A673 (cell line): ENCODE measurements around the gene STYK1. TPM values are rescaled to one million over a fixed set of nuclear protein-coding genes. Genes with fewer than 3 reads are reported as not detected.
A peak's percentile ranks its signal among the peaks of the same experiment; 100 is the strongest.

Source experiments
- Bru-seq: library from RNA; stranded (reverse); fragments of 400-500 nt; gene quantifications from one replicate; lab custom pipeline; 2021; lab: Mats Ljungman, UMichigan
- BruChase-seq, 2 experiments: library from RNA; stranded (reverse); fragments of 400-500 nt; gene quantifications; one replicate each; lab custom pipeline; 2021; lab: Mats Ljungman, UMichigan
- BruUV-seq: library from RNA; stranded (reverse); fragments of 400-500 nt; replicated peaks from 2 replicates; lab custom pipeline; 2021; lab: Mats Ljungman, UMichigan
- CTCF ChIA-PET: fragments of 300-600 bp; sonication (Branson Sonifier 250); formaldehyde crosslinking; loops from one replicate; lab custom pipeline; 2022; ENCODE audit warnings: antibody characterized with exemption; lab: Charles Lee
- POLR2A ChIA-PET: fragments of 300-600 bp; sonication (Branson Sonifier 250); formaldehyde crosslinking; loops from one replicate; lab custom pipeline; 2022; ENCODE audit warnings: antibody characterized with exemption; ENCODE audit not compliant: low non-redundant PET; lab: Charles Lee
- DNase-seq: peaks from one replicate; pipeline ENCODE4 v3.0.0-alpha.2; 2015; ENCODE audit warnings: low spot score
- H3K27ac ChIP-seq: fragments of 200-600 bp; sonication (generic); 2 replicates; pipeline ENCODE4 v1.5.1; 2016; ENCODE audit warnings: mixed run types, low read depth, mild to moderate bottlenecking, mixed read lengths, antibody characterized with exemption, low read length; ENCODE audit not compliant: poor library complexity, severe bottlenecking
- H3K27me3 ChIP-seq: fragments of 200-600 bp; sonication (generic); replicated peaks from 2 replicates; pipeline ENCODE4 v1.6.1; 2017; ENCODE audit warnings: mixed run types, low read depth, mild to moderate bottlenecking, mixed read lengths, antibody characterized with exemption, low read length; ENCODE audit not compliant: insufficient read depth, poor library complexity
- H3K36me3 ChIP-seq: fragments of 200-600 bp; sonication (generic); 2 replicates; pipeline ENCODE4 v1.6.1; 2016; ENCODE audit warnings: mixed run types, mild to moderate bottlenecking, mixed read lengths, antibody characterized with exemption, low read length; ENCODE audit not compliant: insufficient read depth, poor library complexity, severe bottlenecking
- H3K4me1 ChIP-seq: fragments of 200-600 bp; sonication (generic); 2 replicates; pipeline ENCODE4 v1.6.1; 2017; ENCODE audit warnings: mixed run types, mild to moderate bottlenecking, mixed read lengths, antibody characterized with exemption, low read length; ENCODE audit not compliant: insufficient read depth, poor library complexity, severe bottlenecking
- H3K4me3 ChIP-seq: fragments of 200-600 bp; sonication (generic); 2 replicates; pipeline ENCODE4 v1.5.1; 2016; ENCODE audit warnings: low read depth, mixed run types, mild to moderate bottlenecking, mixed read lengths, low read length; ENCODE audit not compliant: poor library complexity, severe bottlenecking
- H3K9me3 ChIP-seq: fragments of 200-600 bp; sonication (generic); 2 replicates; pipeline ENCODE4 v1.6.1; 2016; ENCODE audit warnings: mixed run types, low read depth, mild to moderate bottlenecking, mixed read lengths, antibody characterized with exemption, low read length; ENCODE audit not compliant: poor library complexity, severe bottlenecking
- EZH2 ChIP-seq: fragments of 200-600 bp; sonication (generic); IDR thresholded peaks from 2 replicates; pipeline ENCODE4 v1.6.1; 2017; ENCODE audit warnings: borderline replicate concordance, low read depth, mild to moderate bottlenecking, mixed read lengths, antibody characterized with exemption, low read length; ENCODE audit not compliant: poor library complexity, severe bottlenecking
- intact Hi-C: fragments of 100-400 bp; cut with micrococcal nuclease; formaldehyde crosslinking; loops from one replicate; pipeline ENCODE4 v1.10.0; 2022; ENCODE audit not compliant: unreplicated experiment
- long read RNA-seq: library from polyadenylated mRNA; stranded (forward); transcript quantifications from one replicate; pipeline ENCODE4 v2.0.0, GENCODE V29; 2022
- total RNA-seq: library from RNA; stranded (reverse); gene quantifications from 2 replicates; pipeline ENCODE4 v1.2.3, GENCODE V29; 2021
- TF ChIP-seq, protein P1 (sequence below): fragments of 300-800, 200-600 bp; sonication (generic); conservative IDR thresholded peaks from 2 replicates; pipeline ENCODE4 v1.5.1; 2017; ENCODE audit warnings: low read depth, mild to moderate bottlenecking, antibody characterized with exemption, low read length, moderate library complexity, mixed read lengths

STYK1 gene, protein sequence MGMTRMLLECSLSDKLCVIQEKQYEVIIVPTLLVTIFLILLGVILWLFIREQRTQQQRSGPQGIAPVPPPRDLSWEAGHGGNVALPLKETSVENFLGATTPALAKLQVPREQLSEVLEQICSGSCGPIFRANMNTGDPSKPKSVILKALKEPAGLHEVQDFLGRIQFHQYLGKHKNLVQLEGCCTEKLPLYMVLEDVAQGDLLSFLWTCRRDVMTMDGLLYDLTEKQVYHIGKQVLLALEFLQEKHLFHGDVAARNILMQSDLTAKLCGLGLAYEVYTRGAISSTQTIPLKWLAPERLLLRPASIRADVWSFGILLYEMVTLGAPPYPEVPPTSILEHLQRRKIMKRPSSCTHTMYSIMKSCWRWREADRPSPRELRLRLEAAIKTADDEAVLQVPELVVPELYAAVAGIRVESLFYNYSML
- total RNA-seq: 0.77 and 0.94 TPM in 2 replicates
- percentile 40 among the genes with signal in this experiment for Bru-seq, nascent RNA
- BruChase-seq, experiment 1, labeled RNA remaining after a 2-hour chase: percentile 37 among the genes with signal in this experiment
- BruChase-seq, experiment 2, labeled RNA remaining after a 6-hour chase: percentile 27 among the genes with signal in this experiment
- long read RNA-seq, partial matches to known transcripts: 0 of 1 reads
- long read RNA-seq, other reads (novel, unspliced or antisense): 1 of 1 reads

DNA sequence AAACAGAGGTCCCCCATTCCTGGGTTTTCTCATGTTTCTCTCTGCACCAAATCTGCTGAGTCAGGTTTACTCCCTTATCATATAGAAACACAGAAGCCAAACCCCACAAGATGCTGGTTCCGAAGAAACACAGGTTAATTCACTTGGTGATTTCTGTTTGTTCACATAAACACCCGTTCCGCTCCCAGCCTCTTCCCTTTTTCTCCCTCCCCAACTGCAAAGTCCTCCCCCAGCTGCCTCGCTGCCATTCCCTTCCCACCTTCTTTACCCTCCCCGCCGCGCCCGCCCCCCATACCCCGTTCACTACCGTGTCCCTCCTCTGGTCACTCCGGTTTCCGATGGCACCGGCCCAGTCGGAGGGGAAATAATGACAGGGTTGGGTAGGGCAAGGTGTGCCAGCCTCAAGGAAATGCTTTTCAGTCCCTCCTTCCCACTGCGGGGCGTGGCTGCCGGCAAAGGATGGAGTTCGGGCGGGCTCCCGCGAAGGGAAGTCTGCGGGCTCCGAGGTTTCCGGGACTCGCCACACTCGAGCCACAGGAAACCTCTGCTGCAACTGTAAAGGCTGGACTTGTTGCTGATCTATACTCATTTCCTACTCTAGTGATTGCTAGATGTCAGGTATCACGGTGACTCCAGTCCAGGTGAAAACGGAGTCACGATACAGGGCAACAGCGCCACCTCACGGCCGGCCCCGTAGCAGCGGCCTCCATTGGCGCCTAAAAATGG is at the start of gene STYK1:
Gene STYK1 (minus strand): TSS at position 394 of the 726 bp plus-strand sequence. CDS start 39,434 bp downstream, outside the sequence.
- no peak within 1 kb of the TSS for H3K27ac ChIP-seq
- CTCF ChIA-PET: no interaction called here
- BruUV-seq: no TSS peak
- no peaks in the 10 kb centered on the region for H3K36me3 ChIP-seq
- peak within 1 kb of the TSS; percentile 48 for H3K4me3 ChIP-seq
- TF ChIP-seq, protein P1, sequence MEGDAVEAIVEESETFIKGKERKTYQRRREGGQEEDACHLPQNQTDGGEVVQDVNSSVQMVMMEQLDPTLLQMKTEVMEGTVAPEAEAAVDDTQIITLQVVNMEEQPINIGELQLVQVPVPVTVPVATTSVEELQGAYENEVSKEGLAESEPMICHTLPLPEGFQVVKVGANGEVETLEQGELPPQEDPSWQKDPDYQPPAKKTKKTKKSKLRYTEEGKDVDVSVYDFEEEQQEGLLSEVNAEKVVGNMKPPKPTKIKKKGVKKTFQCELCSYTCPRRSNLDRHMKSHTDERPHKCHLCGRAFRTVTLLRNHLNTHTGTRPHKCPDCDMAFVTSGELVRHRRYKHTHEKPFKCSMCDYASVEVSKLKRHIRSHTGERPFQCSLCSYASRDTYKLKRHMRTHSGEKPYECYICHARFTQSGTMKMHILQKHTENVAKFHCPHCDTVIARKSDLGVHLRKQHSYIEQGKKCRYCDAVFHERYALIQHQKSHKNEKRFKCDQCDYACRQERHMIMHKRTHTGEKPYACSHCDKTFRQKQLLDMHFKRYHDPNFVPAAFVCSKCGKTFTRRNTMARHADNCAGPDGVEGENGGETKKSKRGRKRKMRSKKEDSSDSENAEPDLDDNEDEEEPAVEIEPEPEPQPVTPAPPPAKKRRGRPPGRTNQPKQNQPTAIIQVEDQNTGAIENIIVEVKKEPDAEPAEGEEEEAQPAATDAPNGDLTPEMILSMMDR: peak; percentile 96
- no peak for TF ChIP-seq EZH2
- no peaks in the 10 kb centered on the region for H3K27me3 ChIP-seq
- POLR2A ChIA-PET: no interaction called here
- H3K4me1 ChIP-seq: no peaks in the 10 kb centered on the region
- DNase-seq: peak; percentile 70
- intact Hi-C loops: loop anchor here (2.0 to 5.0 kb wide), 3 partner anchors 57 to 439 kb away; no protein-coding TSS in a partner anchor
- no peaks in the 10 kb centered on the region for H3K9me3 ChIP-seq

DNA sequence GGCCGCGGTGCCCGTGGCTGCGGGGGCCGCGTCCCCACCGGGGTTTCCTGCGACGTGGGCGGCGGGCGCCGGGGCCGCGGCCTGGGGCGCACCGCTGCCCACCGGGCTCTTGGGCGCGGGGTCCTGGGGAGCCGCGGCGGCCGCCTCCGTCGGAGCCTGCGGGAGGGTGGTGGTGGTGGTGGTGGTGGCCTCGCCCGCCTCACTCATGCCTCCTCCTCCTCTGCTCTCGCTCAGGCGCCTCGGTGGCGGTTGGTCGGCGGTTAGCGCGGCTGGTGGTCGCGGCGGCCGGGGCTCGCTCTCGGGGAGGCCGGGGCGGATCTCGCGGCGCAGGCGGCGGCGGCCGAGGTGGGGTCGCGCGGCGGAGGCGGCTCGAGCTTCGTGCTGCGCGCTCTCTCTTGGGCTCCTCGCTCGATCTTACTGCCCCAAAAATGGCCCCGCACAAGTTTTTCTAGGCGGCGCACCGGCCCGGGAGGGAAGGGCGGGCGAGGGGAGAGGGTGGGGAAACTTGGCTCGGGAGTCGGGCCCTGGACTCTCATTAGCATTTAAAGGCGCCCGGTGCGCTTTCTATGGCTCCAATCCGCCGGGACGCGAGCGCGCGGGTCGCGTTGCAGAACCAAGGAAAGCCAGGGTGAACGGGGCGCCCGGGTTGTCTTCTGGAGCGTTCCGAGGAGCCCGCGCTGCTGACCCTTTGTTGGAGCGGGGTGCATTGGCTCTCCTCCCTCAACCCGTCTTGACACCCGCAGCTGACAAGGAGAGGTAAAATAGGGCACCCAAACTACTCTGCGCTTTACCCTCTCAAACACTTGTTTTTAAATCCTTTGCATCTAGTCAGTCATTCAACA is 49.3 kb upstream of the STYK1 start, which contains the start of gene YBX3:
Gene YBX3 (minus strand): TSS at position 419 of the 842 bp plus-strand sequence. CDS start 212 bp downstream, at position 207.
- Histone ChIP-seq H3K9me3 (no peaks in the 10 kb centered on the region), H3K4me3 (peak within 1 kb of the TSS; percentile 93), H3K36me3 (no peaks in the 10 kb centered on the region), H3K27ac (peak within 1 kb of the TSS; percentile 88), H3K4me1 (peaks cover 44% of the 10 kb centered on the region), H3K27me3 (no peaks in the 10 kb centered on the region)
- TF ChIP-seq, protein P1: no peak
- no peak for TF ChIP-seq EZH2
- intact Hi-C loops: no loop called here
- CTCF ChIA-PET: no interaction called here
- DNase-seq: peak; percentile 87
- POLR2A ChIA-PET: no interaction called here
- BruUV-seq: no TSS peak
